HEK293 (cell line): ENCODE results near the gene TNFSF12.

Source experiments
- CTCF ChIA-PET: fragments of 350-600 bp; formaldehyde crosslinking; extraction: SDS; loops from one replicate; lab custom pipeline; 2021; ENCODE audit warnings: antibody characterized with exemption; lab: Yijun Ruan, JAX
- POLR2A ChIA-PET: fragments of 300-600 bp; formaldehyde crosslinking; extraction: SDS; loops from one replicate; lab custom pipeline; 2020; ENCODE audit warnings: antibody characterized with exemption, inconsistent platforms; lab: Yijun Ruan, JAX
- H3K27ac ChIP-seq: fragments of 200-500 bp; sonication (Bioruptor generic); 2 replicates; pipeline ENCODE4 v1.5.1; 2014; ENCODE audit warnings: low read depth, low read length, control low read depth, inconsistent platforms; ENCODE audit errors: extremely low read depth
- H3K36me3 ChIP-seq, 2 experiments: fragments of 200-500 bp in 1 of 2; sonication (Bioruptor generic) in 1 of 2; 1 replicate in 1 of 2; 2 replicates in 1 of 2; pipeline ENCODE4 v1.5.1; 2014 to 2017; ENCODE audit warnings: inconsistent platforms in 2 of 2, low read length in 2 of 2; ENCODE audit not compliant: control insufficient read depth in 2 of 2, insufficient read depth in 1 of 2
- H3K4me1 ChIP-seq: fragments of 200-500 bp; sonication (Bioruptor generic); 2 replicates; pipeline ENCODE4 v1.5.1; 2014; ENCODE audit warnings: mild to moderate bottlenecking, low read length, inconsistent platforms; ENCODE audit not compliant: control insufficient read depth, insufficient read depth
- H3K4me3 ChIP-seq: 2 replicates; pipeline ENCODE4 v1.5.1; 2011; ENCODE audit warnings: low read depth, mild to moderate bottlenecking, control low read depth, low read length, moderate library complexity
- H3K9me3 ChIP-seq: fragments of 200-500 bp; sonication (Bioruptor generic); 2 replicates; pipeline ENCODE4 v1.5.1; 2014; ENCODE audit warnings: low read depth, low read length, inconsistent platforms; ENCODE audit not compliant: control insufficient read depth, insufficient read depth
- EGR2 ChIP-seq: fragments of 450-650 bp; formaldehyde crosslinking; IDR thresholded peaks from 2 replicates; pipeline ENCODE4 v1.5.1; 2016; ENCODE audit warnings: low read depth, missing biosample characterization, missing genetic modification characterization
- GLI2 ChIP-seq: fragments of 450-650 bp; formaldehyde crosslinking; IDR thresholded peaks from 2 replicates; pipeline ENCODE4; 2017; ENCODE audit warnings: missing biosample characterization, missing genetic modification characterization, low read depth, borderline replicate concordance
- GLIS1 ChIP-seq: fragments of 450-650 bp; formaldehyde crosslinking; IDR thresholded peaks from 2 replicates; pipeline ENCODE4 v1.5.1; 2016; ENCODE audit warnings: missing biosample characterization, missing genetic modification characterization
- HOXC10 ChIP-seq: sonication (generic); formaldehyde crosslinking; IDR thresholded peaks from 2 replicates; pipeline ENCODE4 v1.8.1; 2023; ENCODE audit warnings: mild to moderate bottlenecking, missing genetic modification reagents
- KLF10 ChIP-seq: fragments of 450-650 bp; IDR thresholded peaks from 2 replicates; pipeline ENCODE4 v1.5.1; 2018; ENCODE audit warnings: missing biosample characterization, mild to moderate bottlenecking, missing genetic modification characterization
- PBX3 ChIP-seq: sonication (generic); formaldehyde crosslinking; IDR thresholded peaks from 2 replicates; pipeline ENCODE4 v1.8.1; 2022; ENCODE audit warnings: mild to moderate bottlenecking, moderate library complexity, missing genetic modification reagents
- REPIN1 ChIP-seq: fragments of 450-650 bp; formaldehyde crosslinking; IDR thresholded peaks from 2 replicates; pipeline ENCODE4 v1.5.1; 2017; ENCODE audit warnings: missing biosample characterization, missing genetic modification characterization, low read depth
- SCRT2 ChIP-seq: fragments of 450-650 bp; formaldehyde crosslinking; IDR thresholded peaks from 2 replicates; pipeline ENCODE4 v1.5.1; 2016; ENCODE audit warnings: missing biosample characterization, missing genetic modification characterization
- SP7 ChIP-seq: fragments of 450-650 bp; formaldehyde crosslinking; IDR thresholded peaks from 2 replicates; pipeline ENCODE4 v1.5.1; 2016; ENCODE audit warnings: missing biosample characterization, missing genetic modification characterization
- ZBTB10 ChIP-seq: fragments of 450-650 bp; formaldehyde crosslinking; IDR thresholded peaks from 2 replicates; pipeline ENCODE4 v1.5.1; 2016; ENCODE audit warnings: missing biosample characterization, missing genetic modification characterization
- ZBTB17 ChIP-seq: fragments of 450-650 bp; formaldehyde crosslinking; IDR thresholded peaks from 2 replicates; pipeline ENCODE4 v1.5.1; 2016; ENCODE audit warnings: missing biosample characterization, missing genetic modification characterization
- ZBTB20 ChIP-seq: fragments of 450-650 bp; formaldehyde crosslinking; IDR thresholded peaks from 2 replicates; pipeline ENCODE4 v1.5.1; 2016; ENCODE audit warnings: missing biosample characterization, missing genetic modification characterization
- ZNF10 ChIP-seq: fragments of 450-650 bp; formaldehyde crosslinking; IDR thresholded peaks from 2 replicates; pipeline ENCODE4 v1.5.1; 2017; ENCODE audit warnings: missing biosample characterization, missing genetic modification characterization
- ZNF23 ChIP-seq: fragments of 450-650 bp; formaldehyde crosslinking; IDR thresholded peaks from 2 replicates; pipeline ENCODE4 v1.5.1; 2016; ENCODE audit warnings: missing biosample characterization, missing genetic modification characterization, borderline replicate concordance
- ZNF26 ChIP-seq: fragments of 450-650 bp; formaldehyde crosslinking; IDR thresholded peaks from 2 replicates; pipeline ENCODE4 v1.5.1; 2016; ENCODE audit warnings: missing biosample characterization, missing genetic modification characterization
- ZNF335 ChIP-seq: fragments of 450-650 bp; formaldehyde crosslinking; conservative IDR thresholded peaks from 2 replicates; pipeline ENCODE4 v1.5.1; 2016; ENCODE audit warnings: missing biosample characterization, missing genetic modification characterization
- ZNF394 ChIP-seq: fragments of 450-650 bp; formaldehyde crosslinking; IDR thresholded peaks from 2 replicates; pipeline ENCODE4 v1.5.1; 2016; ENCODE audit warnings: missing biosample characterization, missing genetic modification characterization, mild to moderate bottlenecking, moderate library complexity, borderline replicate concordance
- ZNF404 ChIP-seq: fragments of 450-650 bp; formaldehyde crosslinking; IDR thresholded peaks from 2 replicates; pipeline ENCODE4 v1.5.1; 2017; ENCODE audit warnings: missing biosample characterization, missing genetic modification characterization
- ZNF426 ChIP-seq: fragments of 450-650 bp; formaldehyde crosslinking; IDR thresholded peaks from 2 replicates; pipeline ENCODE4 v1.5.1; 2017; ENCODE audit warnings: missing biosample characterization, missing genetic modification characterization, mild to moderate bottlenecking, inconsistent platforms, moderate library complexity
- ZNF449 ChIP-seq: fragments of 450-650 bp; formaldehyde crosslinking; IDR thresholded peaks from 2 replicates; pipeline ENCODE4 v1.5.1; 2017; ENCODE audit warnings: missing biosample characterization, mild to moderate bottlenecking, missing genetic modification characterization, moderate library complexity
- ZNF549 ChIP-seq: fragments of 450-650 bp; IDR thresholded peaks from 2 replicates; pipeline ENCODE4 v1.5.1; 2018; ENCODE audit warnings: missing biosample characterization, missing genetic modification characterization, mild to moderate bottlenecking, inconsistent platforms, moderate library complexity
- ZNF600 ChIP-seq: fragments of 450-650 bp; formaldehyde crosslinking; IDR thresholded peaks from 2 replicates; pipeline ENCODE4 v1.5.1; 2016; ENCODE audit warnings: missing biosample characterization, missing genetic modification characterization

Gene TNFSF12

GRCh38 chr17:7508145-7508544 is 40.7 kb upstream of the TNFSF12 start:
- Histone ChIP-seq H3K36me3 (peaks cover 82 to 99% of the 10 kb centered on the region in 2 experiments), H3K9me3 (no peaks in the 10 kb centered on the region), H3K27ac (no peak overlapping the region), H3K4me3 (no peak overlapping the region), H3K4me1 (no peaks in the 10 kb centered on the region)
- CTCF ChIA-PET = interaction anchor here (0.5 to 4.0 kb wide), 9 partner anchors 11 to 550 kb away, joined by 3 to 21 read pairs (median 3); partner anchors contain the start of genes SENP3 and TMEM95
- POLR2A ChIA-PET = interaction anchor here (1.1 kb wide), 1 partner anchor 179 kb away, joined by 3 read pairs; the partner anchor contains the start of gene TP53
- TF ChIP-seq EGR2 (tag by site-specific recombination) (no peak), ZBTB17 (no peak), ZNF335 (tag by site-specific recombination) (no peak), ZNF549 (tag by site-specific recombination) (no peak), ZNF10 (tag by site-specific recombination) (no peak), GLI2 (tag by site-specific recombination) (no peak), SP7 (tag by site-specific recombination) (no peak), ZNF449 (tag by site-specific recombination) (no peak), PBX3 (CRISPR knock-in tag) (no peak), REPIN1 (tag by site-specific recombination) (no peak), ZNF426 (tag by site-specific recombination) (no peak), SCRT2 (tag by site-specific recombination) (no peak), ZNF404 (no peak), KLF10 (no peak), HOXC10 (CRISPR knock-in tag) (no peak), ZBTB20 (tag by site-specific recombination) (no peak)

GRCh38 chr17:7508846-7509245 is 40.0 kb upstream of the TNFSF12 start:
- TF ChIP-seq ZNF26 (tag by site-specific recombination) (no peak), ZNF23 (no peak), ZBTB10 (no peak), ZNF600 (tag by site-specific recombination) (peak; percentile 52), GLIS1 (no peak), ZNF394 (tag by site-specific recombination) (no peak)
- H3K27ac ChIP-seq = peak overlapping the region; percentile 41; the same call in 1 of the 2 replicates
- no peak overlapping the region for H3K4me3 ChIP-seq
- peaks cover 87 to 99% of the 10 kb centered on the region in 2 experiments for H3K36me3 ChIP-seq
- CTCF ChIA-PET = interaction anchor here (1.0 to 4.0 kb wide), 5 partner anchors 13 to 153 kb away, joined by 4 to 21 read pairs (median 5); partner anchors contain the start of genes SENP3 and TMEM95
- no peaks in the 10 kb centered on the region for H3K9me3 ChIP-seq
- no peaks in the 10 kb centered on the region for H3K4me1 ChIP-seq
- POLR2A ChIA-PET = interaction anchor here (0.5 to 1.6 kb wide), 4 partner anchors 43 to 178 kb away, joined by 3 to 5 read pairs (median 4); partner anchors contain the start of genes CD68 and TP53
